ENCODE results near the gene HNRNPUL1. TPM values are rescaled to one million over a fixed set of nuclear protein-coding genes. Genes with fewer than 3 reads are reported as not detected.

HNRNPUL1 gene
- polyA plus RNA-seq, 1 experiment: 35.4 TPM

GRCh38 chr19:41269571-41269970 lies 5.4 kb downstream of the HNRNPUL1 start:
- Histone ChIP-seq H3K4me3 (ENCODE audit: low read depth, low read length) (no peak overlapping the region), H3K36me3 (ENCODE audit: control insufficient read depth, insufficient read depth, low read length) (peaks cover 42% of the 10 kb centered on the region), H3K27me3 (ENCODE audit: control insufficient read depth, insufficient read depth, low read length) (no peaks in the 10 kb centered on the region)
- TF ChIP-seq, protein P1, sequence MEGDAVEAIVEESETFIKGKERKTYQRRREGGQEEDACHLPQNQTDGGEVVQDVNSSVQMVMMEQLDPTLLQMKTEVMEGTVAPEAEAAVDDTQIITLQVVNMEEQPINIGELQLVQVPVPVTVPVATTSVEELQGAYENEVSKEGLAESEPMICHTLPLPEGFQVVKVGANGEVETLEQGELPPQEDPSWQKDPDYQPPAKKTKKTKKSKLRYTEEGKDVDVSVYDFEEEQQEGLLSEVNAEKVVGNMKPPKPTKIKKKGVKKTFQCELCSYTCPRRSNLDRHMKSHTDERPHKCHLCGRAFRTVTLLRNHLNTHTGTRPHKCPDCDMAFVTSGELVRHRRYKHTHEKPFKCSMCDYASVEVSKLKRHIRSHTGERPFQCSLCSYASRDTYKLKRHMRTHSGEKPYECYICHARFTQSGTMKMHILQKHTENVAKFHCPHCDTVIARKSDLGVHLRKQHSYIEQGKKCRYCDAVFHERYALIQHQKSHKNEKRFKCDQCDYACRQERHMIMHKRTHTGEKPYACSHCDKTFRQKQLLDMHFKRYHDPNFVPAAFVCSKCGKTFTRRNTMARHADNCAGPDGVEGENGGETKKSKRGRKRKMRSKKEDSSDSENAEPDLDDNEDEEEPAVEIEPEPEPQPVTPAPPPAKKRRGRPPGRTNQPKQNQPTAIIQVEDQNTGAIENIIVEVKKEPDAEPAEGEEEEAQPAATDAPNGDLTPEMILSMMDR (IDR thresholded peaks at IDR 0.05; ENCODE audit: insufficient read depth, low read depth, low read length): no peak
- ChIA-PET POLR2A (no interaction called here), CTCF (interaction anchor here (1.0 to 1.1 kb wide), 2 partner anchors 39 to 52 kb away, joined by 3 to 4 read pairs; no protein-coding TSS in a partner anchor)
- no peak for DNase-seq (ENCODE audit: low read depth)

DNA sequence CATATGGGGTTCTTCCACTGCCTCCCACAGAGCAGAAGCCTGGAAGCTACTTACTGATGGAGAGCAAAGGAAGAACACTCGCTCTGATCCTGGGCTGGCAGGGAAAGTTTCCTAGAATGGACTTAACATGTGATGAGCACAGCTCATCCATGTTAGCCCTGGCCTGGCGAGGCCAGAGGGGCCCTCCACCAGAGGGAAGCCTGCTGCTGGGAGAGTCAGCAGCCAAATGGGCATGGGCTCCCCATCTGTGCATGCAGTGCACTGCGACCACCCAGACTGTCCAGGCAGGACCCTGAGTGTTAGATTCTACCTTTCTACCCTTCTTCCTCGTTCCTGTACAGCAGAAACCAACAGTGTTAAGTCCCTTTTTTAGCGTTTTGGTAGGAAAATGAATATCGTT lies 8.9 kb downstream of the HNRNPUL1 start:
- ChIA-PET CTCF (interaction anchor here (1.0 kb wide), 2 partner anchors 18 to 25 kb away, joined by 3 read pairs; no protein-coding TSS in a partner anchor), POLR2A (no interaction called here)
- TF ChIP-seq, protein P1 (IDR thresholded peaks at IDR 0.05; ENCODE audit: insufficient read depth, low read depth, low read length): no peak

GRCh38 chr19:41274802-41275201 lies 10.6 kb downstream of the HNRNPUL1 start:
- ChIA-PET POLR2A (no interaction called here), CTCF (interaction anchor here (1.2 kb wide), 1 partner anchor 11 kb away, joined by 4 read pairs; the partner anchor contains the start of gene HNRNPUL1)
- H3K36me3 ChIP-seq (ENCODE audit: control insufficient read depth, insufficient read depth, low read length): peaks cover 55% of the 10 kb centered on the region
- H3K27me3 ChIP-seq (ENCODE audit: control insufficient read depth, insufficient read depth, low read length): no peaks in the 10 kb centered on the region
- H3K4me3 ChIP-seq (ENCODE audit: low read depth, low read length): no peak overlapping the region
- TF ChIP-seq, protein P1 (IDR thresholded peaks at IDR 0.05; ENCODE audit: insufficient read depth, low read depth, low read length): no peak
- DNase-seq (ENCODE audit: low read depth): no peak

More for the DNA sequence above, 8.9 kb downstream of the HNRNPUL1 start:
- no peak overlapping the region for H3K4me3 ChIP-seq (ENCODE audit: low read depth, low read length)
- peaks cover 55% of the 10 kb centered on the region for H3K36me3 ChIP-seq (ENCODE audit: control insufficient read depth, insufficient read depth, low read length)
- DNase-seq (ENCODE audit: low read depth): no peak
- no peaks in the 10 kb centered on the region for H3K27me3 ChIP-seq (ENCODE audit: control insufficient read depth, insufficient read depth, low read length)

DNA sequence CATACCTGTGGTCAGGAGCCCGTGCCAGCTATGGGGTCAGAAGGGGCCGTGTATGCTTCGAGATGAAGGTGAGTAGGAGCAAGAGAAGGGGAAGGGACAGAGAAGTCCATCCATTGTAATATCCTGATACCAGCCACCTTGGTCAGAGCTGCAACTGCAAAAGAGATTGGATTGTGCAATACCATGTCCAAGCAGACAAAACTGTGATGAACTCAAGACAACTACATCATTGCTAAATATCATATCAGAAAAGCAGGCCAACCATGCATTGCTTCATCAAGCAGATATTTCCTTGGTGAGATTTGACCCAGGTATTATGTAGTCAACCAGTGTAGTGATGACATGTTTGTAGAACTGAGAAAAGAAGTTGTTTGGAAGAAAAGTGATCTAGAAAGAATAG lies 12.1 kb downstream of the HNRNPUL1 start:
- no peak for DNase-seq (ENCODE audit: low read depth)
- CTCF ChIA-PET: interaction anchor here (1.0 kb wide), 1 partner anchor 17 kb away, joined by 3 read pairs; no protein-coding TSS in a partner anchor
- peaks cover 57% of the 10 kb centered on the region for H3K36me3 ChIP-seq (ENCODE audit: control insufficient read depth, insufficient read depth, low read length)
- no peaks in the 10 kb centered on the region for H3K27me3 ChIP-seq (ENCODE audit: control insufficient read depth, insufficient read depth, low read length)
- TF ChIP-seq, protein P1 (IDR thresholded peaks at IDR 0.05; ENCODE audit: insufficient read depth, low read depth, low read length): no peak
- POLR2A ChIA-PET: no interaction called here
- no peak overlapping the region for H3K4me3 ChIP-seq (ENCODE audit: low read depth, low read length)

DNA sequence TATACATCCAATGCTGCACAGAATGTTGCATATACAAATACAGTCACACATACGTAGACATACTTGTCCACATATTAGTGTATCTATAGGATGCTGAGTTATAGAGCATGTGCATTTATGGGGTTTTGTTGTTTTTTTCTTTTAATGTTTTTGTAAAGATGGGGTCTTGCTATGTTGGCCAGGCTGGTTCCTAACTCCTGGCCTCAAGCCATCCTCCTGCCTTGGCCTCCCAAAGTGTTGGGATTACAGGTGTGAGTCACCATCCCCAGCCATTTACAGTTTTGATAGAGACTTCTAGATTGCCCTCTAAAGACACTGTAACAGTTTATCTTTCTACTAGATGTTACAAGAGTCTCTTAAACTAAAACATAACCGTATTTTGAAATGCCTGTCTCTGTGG lies 14.3 kb downstream of the HNRNPUL1 start:
- H3K36me3 ChIP-seq (ENCODE audit: control insufficient read depth, insufficient read depth, low read length): peaks cover 45% of the 10 kb centered on the region
- no peak for DNase-seq (ENCODE audit: low read depth)
- POLR2A ChIA-PET: no interaction called here
- no peak overlapping the region for H3K4me3 ChIP-seq (ENCODE audit: low read depth, low read length)
- no peaks in the 10 kb centered on the region for H3K27me3 ChIP-seq (ENCODE audit: control insufficient read depth, insufficient read depth, low read length)
- CTCF ChIA-PET: no interaction called here
- TF ChIP-seq, protein P1 (IDR thresholded peaks at IDR 0.05; ENCODE audit: insufficient read depth, low read depth, low read length): no peak

All from BJ (cell line).